HEK293T (cell line): ENCODE measurements around the gene NEB.

Source experiments
- BHLHE40 ChIP-seq: fragments of 450-650 bp; IDR thresholded peaks from 2 replicates; pipeline ENCODE4 v1.6.1; 2016; ENCODE audit warnings: mild to moderate bottlenecking, moderate library complexity, borderline replicate concordance
- CTBP1 ChIP-seq: fragments of 450-650 bp; IDR thresholded peaks from 2 replicates; pipeline ENCODE4 v1.6.1; 2016; ENCODE audit warnings: borderline replicate concordance
- LEF1 ChIP-seq: fragments of 450-650 bp; IDR thresholded peaks from 2 replicates; pipeline ENCODE4 v1.6.1; 2017; ENCODE audit warnings: mild to moderate bottlenecking, borderline replicate concordance
- SP1 ChIP-seq: fragments of 450-650 bp; IDR thresholded peaks from 2 replicates; pipeline ENCODE4 v1.6.1; 2017
- SUZ12 ChIP-seq: fragments of 450-650 bp; IDR thresholded peaks from 2 replicates; pipeline ENCODE4 v1.6.1; 2016; ENCODE audit warnings: mild to moderate bottlenecking
- TARDBP ChIP-seq: fragments of 450-650 bp; IDR thresholded peaks from 2 replicates; pipeline ENCODE4 v1.6.1; 2016
- ZNF384 ChIP-seq: fragments of 450-650 bp; IDR thresholded peaks from 2 replicates; pipeline ENCODE4 v1.6.1; 2016
- TF ChIP-seq, protein P1 (sequence below): fragments of 450-650 bp; IDR thresholded peaks from 2 replicates; pipeline ENCODE4 v1.6.1; 2016

DNA sequence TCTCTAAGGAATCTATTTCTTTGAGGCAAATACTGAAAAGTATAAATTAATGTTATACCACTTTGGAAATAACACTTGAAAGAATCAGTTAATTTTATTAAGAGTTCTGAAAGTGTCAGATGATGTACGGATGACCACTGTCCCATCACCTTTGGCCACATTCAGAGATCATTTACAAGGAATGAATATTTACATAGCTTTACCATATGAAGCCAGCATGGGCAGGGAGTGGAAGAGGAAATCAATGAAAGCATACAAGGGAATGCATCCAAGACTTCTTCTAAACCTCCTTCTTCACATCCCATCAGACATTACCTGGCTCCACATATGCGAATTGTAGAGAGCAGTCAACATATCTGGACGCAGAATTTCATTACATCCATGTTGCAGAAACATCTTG is 201.1 kb downstream of the NEB start:
- TF ChIP-seq SP1 (no peak), SUZ12 (no peak), ZNF384 (no peak), BHLHE40 (no peak), CTBP1 (no peak), TARDBP (no peak), LEF1 (no peak)
- TF ChIP-seq, protein P1, sequence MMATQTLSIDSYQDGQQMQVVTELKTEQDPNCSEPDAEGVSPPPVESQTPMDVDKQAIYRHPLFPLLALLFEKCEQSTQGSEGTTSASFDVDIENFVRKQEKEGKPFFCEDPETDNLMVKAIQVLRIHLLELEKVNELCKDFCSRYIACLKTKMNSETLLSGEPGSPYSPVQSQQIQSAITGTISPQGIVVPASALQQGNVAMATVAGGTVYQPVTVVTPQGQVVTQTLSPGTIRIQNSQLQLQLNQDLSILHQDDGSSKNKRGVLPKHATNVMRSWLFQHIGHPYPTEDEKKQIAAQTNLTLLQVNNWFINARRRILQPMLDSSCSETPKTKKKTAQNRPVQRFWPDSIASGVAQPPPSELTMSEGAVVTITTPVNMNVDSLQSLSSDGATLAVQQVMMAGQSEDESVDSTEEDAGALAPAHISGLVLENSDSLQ: no peak
